Neural cell (in vitro differentiated cells): ENCODE data around the gene ADAMTS17. TPM values are rescaled to one million over a fixed set of nuclear protein-coding genes. Genes with fewer than 3 reads are reported as not detected.

Experiments used
- H2AFZ ChIP-seq: fragments of 200-600, 300-800 bp; sonication (generic), shearing (Covaris generic); 2 replicates; pipeline ENCODE4 v1.6.0; 2014; ENCODE audit warnings: low read depth, mild to moderate bottlenecking, antibody characterized with exemption, low read length, moderate library complexity
- H3F3A ChIP-seq: fragments of 200-600 bp; shearing (Covaris generic); 2 replicates; pipeline ENCODE4 v1.6.1; 2016; ENCODE audit warnings: mild to moderate bottlenecking, moderate library complexity, mixed read lengths, antibody characterized with exemption, low read length; ENCODE audit not compliant: insufficient read depth, poor library complexity, severe bottlenecking
- H3K27ac ChIP-seq: fragments of 200-600, 300-800 bp; sonication (generic), shearing (Covaris generic); 2 replicates; pipeline ENCODE4 v1.5.1; 2014; ENCODE audit warnings: mild to moderate bottlenecking, low read length, moderate library complexity
- H3K27me3 ChIP-seq: fragments of 300-800, 200-600 bp; sonication (generic), shearing (Covaris generic); 2 replicates; pipeline ENCODE4 v1.6.0; 2014; ENCODE audit warnings: mild to moderate bottlenecking, low read depth, low read length, moderate library complexity; ENCODE audit not compliant: insufficient read depth
- H3K36me3 ChIP-seq: fragments of 300-800, 200-600 bp; sonication (generic), shearing (Covaris generic); 2 replicates; pipeline ENCODE4 v1.5.1; 2014; ENCODE audit warnings: mild to moderate bottlenecking, antibody characterized with exemption, low read length, moderate library complexity; ENCODE audit not compliant: insufficient read depth
- H3K4me2 ChIP-seq: fragments of 300-800, 200-600 bp; sonication (generic), shearing (Covaris generic); 2 replicates; pipeline ENCODE4 v1.6.0; 2014; ENCODE audit warnings: mild to moderate bottlenecking, low read length
- H3K4me3 ChIP-seq: fragments of 300-800, 200-600 bp; sonication (generic), shearing (Covaris generic); 2 replicates; pipeline ENCODE4 v1.5.1; 2014; ENCODE audit warnings: mild to moderate bottlenecking, low read length, moderate library complexity
- H3K79me2 ChIP-seq: fragments of 200-600 bp; shearing (Covaris generic); replicated peaks from 2 replicates; pipeline ENCODE4 v1.6.0; 2014; ENCODE audit warnings: mild to moderate bottlenecking, low read length, moderate library complexity; ENCODE audit not compliant: insufficient read depth
- H3K9ac ChIP-seq: fragments of 300-800, 200-600 bp; sonication (generic), shearing (Covaris generic); 2 replicates; pipeline ENCODE4 v1.6.1; 2016; ENCODE audit warnings: mild to moderate bottlenecking, low read length, mixed read lengths
- H3K9me2 ChIP-seq: fragments of 200-600 bp; shearing (Covaris generic); 2 replicates; pipeline ENCODE4 v1.6.1; 2016; ENCODE audit warnings: mild to moderate bottlenecking, low read length, mixed read lengths; ENCODE audit not compliant: insufficient read depth
- H3K9me3 ChIP-seq: fragments of 200-600, 300-800 bp; sonication (generic), shearing (Covaris generic); 2 replicates; pipeline ENCODE4 v1.6.1; 2016; ENCODE audit warnings: mild to moderate bottlenecking, mixed run types, low read length, moderate library complexity, mixed read lengths
- H4K20me1 ChIP-seq: fragments of 200-600 bp; shearing (Covaris generic); 2 replicates; pipeline ENCODE4 v1.6.1; 2016; ENCODE audit warnings: mild to moderate bottlenecking, mixed run types; ENCODE audit not compliant: insufficient read depth
- EP300 ChIP-seq: fragments of 450-650 bp; conservative IDR thresholded peaks from 2 replicates; pipeline ENCODE4 v1.6.1; 2014; ENCODE audit warnings: antibody characterized with exemption, mild to moderate bottlenecking, moderate library complexity; ENCODE audit not compliant: poor library complexity, severe bottlenecking
- EZH2 ChIP-seq: fragments of 200-600, 300-800 bp; shearing (Covaris generic), sonication (generic); IDR thresholded peaks from 2 replicates; pipeline ENCODE4 v1.6.1; 2014; ENCODE audit warnings: antibody characterized with exemption, low read length, borderline replicate concordance, mild to moderate bottlenecking; ENCODE audit not compliant: insufficient read depth, poor library complexity, severe bottlenecking
- MXI1 ChIP-seq: fragments of 450-650 bp; conservative IDR thresholded peaks from 2 replicates; pipeline ENCODE4 v1.6.1; 2014; ENCODE audit warnings: antibody characterized with exemption, mild to moderate bottlenecking; ENCODE audit not compliant: poor library complexity, severe bottlenecking
- POLR2AphosphoS5 ChIP-seq: IDR thresholded peaks from 2 replicates; pipeline ENCODE4 v1.6.1; 2012
- RAD21 ChIP-seq: fragments of 450-650 bp; conservative IDR thresholded peaks from 2 replicates; pipeline ENCODE4 v1.6.1; 2014; ENCODE audit warnings: antibody characterized with exemption, mild to moderate bottlenecking, moderate library complexity
- SMC3 ChIP-seq: fragments of 450-650 bp; conservative IDR thresholded peaks from 2 replicates; pipeline ENCODE4 v1.6.1; 2014; ENCODE audit warnings: antibody characterized with exemption, mild to moderate bottlenecking, moderate library complexity; ENCODE audit not compliant: poor library complexity
- TAF1 ChIP-seq: IDR thresholded peaks from 2 replicates; pipeline ENCODE4 v1.6.1; 2012; ENCODE audit warnings: low read depth
- polyA plus RNA-seq: library from polyadenylated mRNA; depleted of rRNA; stranded (reverse); fragments of >200 nt; gene quantifications from 2 replicates; pipeline ENCODE4 v1.2.3, GENCODE V29; 2014
- TF ChIP-seq, protein P1 (sequence below): fragments of 450-650 bp; IDR thresholded peaks from 2 replicates; pipeline ENCODE4 v1.5.1; 2014; ENCODE audit warnings: antibody characterized with exemption, mild to moderate bottlenecking, moderate library complexity; ENCODE audit not compliant: poor library complexity, severe bottlenecking
- TF ChIP-seq, protein P2 (sequence below): IDR thresholded peaks from 2 replicates; pipeline ENCODE4 v1.6.1; 2012; ENCODE audit warnings: borderline replicate concordance

Gene ADAMTS17
- polyA plus RNA-seq, 1 donor from 2014 or later, result 0.04 TPM

GRCh38 chr15:100332231-100332630, 9.5 kb downstream of the ADAMTS17 start:
- Histone ChIP-seq H3K27me3 (no peaks in the 10 kb centered on the region), H3K9me2 (no peaks in the 10 kb centered on the region)
- no peak for TF ChIP-seq RAD21
- TF ChIP-seq SMC3, result no peak
- TF ChIP-seq, protein P1, sequence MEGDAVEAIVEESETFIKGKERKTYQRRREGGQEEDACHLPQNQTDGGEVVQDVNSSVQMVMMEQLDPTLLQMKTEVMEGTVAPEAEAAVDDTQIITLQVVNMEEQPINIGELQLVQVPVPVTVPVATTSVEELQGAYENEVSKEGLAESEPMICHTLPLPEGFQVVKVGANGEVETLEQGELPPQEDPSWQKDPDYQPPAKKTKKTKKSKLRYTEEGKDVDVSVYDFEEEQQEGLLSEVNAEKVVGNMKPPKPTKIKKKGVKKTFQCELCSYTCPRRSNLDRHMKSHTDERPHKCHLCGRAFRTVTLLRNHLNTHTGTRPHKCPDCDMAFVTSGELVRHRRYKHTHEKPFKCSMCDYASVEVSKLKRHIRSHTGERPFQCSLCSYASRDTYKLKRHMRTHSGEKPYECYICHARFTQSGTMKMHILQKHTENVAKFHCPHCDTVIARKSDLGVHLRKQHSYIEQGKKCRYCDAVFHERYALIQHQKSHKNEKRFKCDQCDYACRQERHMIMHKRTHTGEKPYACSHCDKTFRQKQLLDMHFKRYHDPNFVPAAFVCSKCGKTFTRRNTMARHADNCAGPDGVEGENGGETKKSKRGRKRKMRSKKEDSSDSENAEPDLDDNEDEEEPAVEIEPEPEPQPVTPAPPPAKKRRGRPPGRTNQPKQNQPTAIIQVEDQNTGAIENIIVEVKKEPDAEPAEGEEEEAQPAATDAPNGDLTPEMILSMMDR, result no peak
- TF ChIP-seq, protein P2, sequence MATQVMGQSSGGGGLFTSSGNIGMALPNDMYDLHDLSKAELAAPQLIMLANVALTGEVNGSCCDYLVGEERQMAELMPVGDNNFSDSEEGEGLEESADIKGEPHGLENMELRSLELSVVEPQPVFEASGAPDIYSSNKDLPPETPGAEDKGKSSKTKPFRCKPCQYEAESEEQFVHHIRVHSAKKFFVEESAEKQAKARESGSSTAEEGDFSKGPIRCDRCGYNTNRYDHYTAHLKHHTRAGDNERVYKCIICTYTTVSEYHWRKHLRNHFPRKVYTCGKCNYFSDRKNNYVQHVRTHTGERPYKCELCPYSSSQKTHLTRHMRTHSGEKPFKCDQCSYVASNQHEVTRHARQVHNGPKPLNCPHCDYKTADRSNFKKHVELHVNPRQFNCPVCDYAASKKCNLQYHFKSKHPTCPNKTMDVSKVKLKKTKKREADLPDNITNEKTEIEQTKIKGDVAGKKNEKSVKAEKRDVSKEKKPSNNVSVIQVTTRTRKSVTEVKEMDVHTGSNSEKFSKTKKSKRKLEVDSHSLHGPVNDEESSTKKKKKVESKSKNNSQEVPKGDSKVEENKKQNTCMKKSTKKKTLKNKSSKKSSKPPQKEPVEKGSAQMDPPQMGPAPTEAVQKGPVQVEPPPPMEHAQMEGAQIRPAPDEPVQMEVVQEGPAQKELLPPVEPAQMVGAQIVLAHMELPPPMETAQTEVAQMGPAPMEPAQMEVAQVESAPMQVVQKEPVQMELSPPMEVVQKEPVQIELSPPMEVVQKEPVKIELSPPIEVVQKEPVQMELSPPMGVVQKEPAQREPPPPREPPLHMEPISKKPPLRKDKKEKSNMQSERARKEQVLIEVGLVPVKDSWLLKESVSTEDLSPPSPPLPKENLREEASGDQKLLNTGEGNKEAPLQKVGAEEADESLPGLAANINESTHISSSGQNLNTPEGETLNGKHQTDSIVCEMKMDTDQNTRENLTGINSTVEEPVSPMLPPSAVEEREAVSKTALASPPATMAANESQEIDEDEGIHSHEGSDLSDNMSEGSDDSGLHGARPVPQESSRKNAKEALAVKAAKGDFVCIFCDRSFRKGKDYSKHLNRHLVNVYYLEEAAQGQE, result no peak
- no peak for TF ChIP-seq POLR2AphosphoS5
- TF ChIP-seq TAF1, result no peak
- no peak for TF ChIP-seq EZH2
- TF ChIP-seq EP300, result no peak
- no peak for TF ChIP-seq MXI1

DNA sequence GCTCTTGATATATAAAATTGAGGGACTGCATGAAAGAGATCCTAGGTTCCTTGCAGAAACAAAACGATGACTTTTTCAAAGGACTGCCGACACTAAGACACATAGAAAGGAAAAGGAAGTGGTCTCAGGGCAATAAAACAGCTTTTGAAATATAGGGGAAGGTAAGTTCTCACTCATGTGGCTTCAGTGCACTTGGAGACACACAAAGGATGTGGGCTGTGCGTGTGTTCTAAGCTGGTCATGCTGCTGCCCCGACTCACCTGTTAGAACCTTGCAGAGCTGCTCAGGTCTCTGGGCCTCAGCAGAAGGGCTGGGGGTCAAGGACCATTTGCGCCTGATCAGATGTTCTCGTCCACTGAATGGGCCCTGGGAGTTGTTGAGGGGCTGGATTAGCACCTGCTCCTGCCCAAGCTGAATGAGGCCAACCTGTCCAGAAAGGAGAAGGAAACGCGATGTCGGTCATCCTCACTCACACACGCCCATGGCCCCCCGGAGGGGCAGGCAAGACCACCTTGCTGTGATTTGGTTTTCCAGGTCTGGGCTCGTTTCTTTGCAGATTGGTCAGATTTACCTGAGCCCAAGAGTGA, 11.1 kb downstream of the ADAMTS17 start:
- Histone ChIP-seq H3K9me2 (no peaks in the 10 kb centered on the region), H3K9me3 (no peaks in the 10 kb centered on the region), H3K4me2 (no peak overlapping the region), H3F3A (no peaks in the 10 kb centered on the region), H3K79me2 (no peaks in the 10 kb centered on the region), H3K36me3 (no peaks in the 10 kb centered on the region), H3K9ac (no peak overlapping the region), H3K27ac (no peak overlapping the region), H3K4me3 (no peak overlapping the region), H3K27me3 (no peaks in the 10 kb centered on the region), H2AFZ (no peak overlapping the region), H4K20me1 (no peaks in the 10 kb centered on the region)
- no peak for TF ChIP-seq SMC3
- TF ChIP-seq EZH2, result no peak
- no peak for TF ChIP-seq POLR2AphosphoS5
- no peak for TF ChIP-seq MXI1
- no peak for TF ChIP-seq EP300
- TF ChIP-seq, protein P2, result no peak
- TF ChIP-seq, protein P1, result no peak
- no peak for TF ChIP-seq TAF1
- no peak for TF ChIP-seq RAD21

More at GRCh38 chr15:100332231-100332630, 9.5 kb downstream of the ADAMTS17 start:
- Histone ChIP-seq H3K27ac (no peak overlapping the region), H3F3A (no peaks in the 10 kb centered on the region), H3K9ac (no peak overlapping the region), H3K4me3 (no peak overlapping the region), H3K79me2 (no peaks in the 10 kb centered on the region), H3K9me3 (no peaks in the 10 kb centered on the region), H3K36me3 (no peaks in the 10 kb centered on the region), H4K20me1 (no peaks in the 10 kb centered on the region), H2AFZ (no peak overlapping the region), H3K4me2 (no peak overlapping the region)
